Spinal cord (tissue), 10 donors: Measurements from ENCODE around the gene FGD6. TPM values are rescaled to one million over a fixed set of nuclear protein-coding genes. Genes with fewer than 3 reads are reported as not detected.
"Not testable (repeated sequence)": the region's sequence is repeated elsewhere in the genome, so short reads cannot be mapped to it uniquely, and the experiment has no call there.

Experiments used
- DNase-seq, 6 donors: peaks; one replicate each; pipeline versions ENCODE4 v3.0.0 to v3.0.0-alpha.2; 2013 to 2015; ENCODE audit warnings: low spot score in 6 of 6, low read depth in 4 of 6
- H3K27ac ChIP-seq: one replicate; pipeline ENCODE4 v1.5.1; 2013; ENCODE audit warnings: low read depth, low read length, control low read depth
- H3K27me3 ChIP-seq: one replicate; pipeline ENCODE4 v1.6.1; 2013; ENCODE audit warnings: low read length; ENCODE audit not compliant: control insufficient read depth, insufficient read depth
- H3K36me3 ChIP-seq: one replicate; pipeline ENCODE4 v1.6.1; 2013; ENCODE audit warnings: low read length; ENCODE audit not compliant: control insufficient read depth, insufficient read depth
- H3K4me1 ChIP-seq: one replicate; pipeline ENCODE4 v1.6.1; 2013; ENCODE audit warnings: low read length; ENCODE audit not compliant: control insufficient read depth, insufficient read depth
- H3K4me3 ChIP-seq: one replicate; pipeline ENCODE4 v1.5.1; 2013; ENCODE audit warnings: low read depth, low read length, control low read depth
- H3K9me3 ChIP-seq: one replicate; pipeline ENCODE4 v1.6.1; 2013; ENCODE audit warnings: low read length; ENCODE audit not compliant: control insufficient read depth, insufficient read depth
- WGBS: methylation state at CpG from one replicate; pipeline ENCODE4 v1.1.5; 2013; ENCODE audit warnings: missing lambda C conversion rate; ENCODE audit not compliant: insufficient coverage; 5-methylcytosine and 5-hydroxymethylcytosine counted together
- polyA plus RNA-seq, 2 donors: library from polyadenylated mRNA; unstranded; fragments of 120-200 nt; gene quantifications; one replicate each; pipeline ENCODE4 v1.2.1, GENCODE V29; 2013; ENCODE audit not compliant: insufficient read length in 2 of 2
- total RNA-seq, 2 donors: library from RNA; depleted of rRNA in 1 of 2; stranded (reverse); fragments of 120-200 nt in 1 of 2; fragments of >200 nt in 1 of 2; gene quantifications; one replicate each; pipeline versions ENCODE4 v1.2.3 to v1.2.4, GENCODE V29; 2013 to 2014
- donor health status: healthy.

Gene FGD6
- total and polyA plus RNA-seq, 4 donors: 6.1 to 42.9 (median 15.2) TPM

GRCh38 chr12:95143621-95144205, 73.6 kb downstream of the FGD6 start:
- H3K27ac ChIP-seq: no peak overlapping the region
- H3K4me3 ChIP-seq: no peak overlapping the region
- no peaks in the 10 kb centered on the region for H3K27me3 ChIP-seq
- WGBS: 19% methylated on average over 2 of the region's 3 CpGs
- H3K36me3 ChIP-seq: no peaks in the 10 kb centered on the region
- peak in 2 of 6 donors; percentile 30 to 50 for DNase-seq
- no peaks in the 10 kb centered on the region for H3K9me3 ChIP-seq
- no peaks in the 10 kb centered on the region for H3K4me1 ChIP-seq

- Histone ChIP-seq H3K9me3 (no peaks in the 10 kb centered on the region), H3K27ac (no peak overlapping the region), H3K4me3 (no peak overlapping the region), H3K4me1 (no peaks in the 10 kb centered on the region), H3K36me3 (no peaks in the 10 kb centered on the region), H3K27me3 (no peaks in the 10 kb centered on the region)
- WGBS: 89% methylated on average over 1 of the region's 2 CpGs
- no peak for DNase-seq
These were observed 74.7 kb downstream of the FGD6 start for GRCh38 chr12:95142431-95143151.

GRCh38 chr12:95141310-95141709, 76.0 kb downstream of the FGD6 start:
- no peak overlapping the region for H3K27ac ChIP-seq
- H3K4me1 ChIP-seq: no peaks in the 10 kb centered on the region
- DNase-seq: no peak
- WGBS: 91% methylated on average over 4 of the region's 4 CpGs
- H3K36me3 ChIP-seq: no peaks in the 10 kb centered on the region
- no peaks in the 10 kb centered on the region for H3K27me3 ChIP-seq
- no peak overlapping the region for H3K4me3 ChIP-seq
- H3K9me3 ChIP-seq: no peaks in the 10 kb centered on the region

DNA sequence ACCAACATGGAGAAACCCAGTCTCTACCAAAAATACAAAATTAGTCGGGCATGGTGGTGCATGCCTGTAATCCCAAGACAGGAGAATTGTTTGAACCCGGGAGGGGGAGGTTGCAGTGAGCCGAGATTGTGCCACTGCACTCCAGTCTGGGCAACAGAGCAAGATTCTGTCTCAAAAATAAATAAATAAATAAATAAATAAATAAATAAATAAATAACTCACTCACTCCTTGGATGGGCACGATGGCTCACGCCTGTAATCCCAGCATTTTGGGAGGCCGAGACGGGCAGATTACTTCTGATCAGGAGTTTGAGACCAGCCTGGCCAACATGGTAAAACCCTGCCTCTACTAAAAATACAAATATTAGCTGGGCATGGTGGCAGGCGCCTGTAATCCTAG, 79.2 kb downstream of the FGD6 start:
- H3K27ac ChIP-seq, H3K9me3 ChIP-seq, H3K27me3 ChIP-seq, H3K36me3 ChIP-seq, H3K4me3 ChIP-seq, DNase-seq, H3K4me1 ChIP-seq: not testable (repeated sequence)
- WGBS: 100% methylated on average over 2 of the region's 8 CpGs

DNA sequence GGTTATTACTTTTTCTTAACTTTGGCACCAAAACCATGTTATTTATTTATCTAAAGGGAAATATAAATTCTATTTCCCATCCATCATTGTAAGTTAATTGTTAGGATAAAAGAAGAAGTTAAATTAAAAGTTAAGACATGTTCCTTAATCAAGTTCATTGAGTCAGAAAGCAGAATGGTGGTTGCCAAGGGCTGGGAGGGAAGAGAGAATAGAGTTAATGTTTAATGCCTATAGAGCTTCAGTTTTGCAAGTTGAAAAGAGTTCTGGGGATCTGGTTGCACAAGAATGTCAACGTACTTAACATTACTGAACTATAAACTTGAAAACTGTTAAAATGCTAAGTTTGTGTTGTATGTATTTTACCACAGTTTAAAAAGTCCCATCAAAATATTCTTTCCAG, 80.7 kb downstream of the FGD6 start:
- no peak for DNase-seq
- H3K4me1 ChIP-seq: no peaks in the 10 kb centered on the region
- no peak overlapping the region for H3K27ac ChIP-seq
- H3K4me3 ChIP-seq: no peak overlapping the region
- H3K9me3 ChIP-seq: no peaks in the 10 kb centered on the region
- H3K36me3 ChIP-seq: no peaks in the 10 kb centered on the region
- no CpG with 5 or more reads among the region's 1 CpG for WGBS
- H3K27me3 ChIP-seq: no peaks in the 10 kb centered on the region

GRCh38 chr12:95134085-95134484, 83.2 kb downstream of the FGD6 start:
- WGBS: 100% methylated on average over 4 of the region's 6 CpGs
- Histone ChIP-seq H3K4me1 (no peaks in the 10 kb centered on the region), H3K9me3 (no peaks in the 10 kb centered on the region), H3K4me3 (no peak overlapping the region), H3K27me3 (no peaks in the 10 kb centered on the region), H3K27ac (no peak overlapping the region), H3K36me3 (no peaks in the 10 kb centered on the region)
- no peak for DNase-seq

DNA sequence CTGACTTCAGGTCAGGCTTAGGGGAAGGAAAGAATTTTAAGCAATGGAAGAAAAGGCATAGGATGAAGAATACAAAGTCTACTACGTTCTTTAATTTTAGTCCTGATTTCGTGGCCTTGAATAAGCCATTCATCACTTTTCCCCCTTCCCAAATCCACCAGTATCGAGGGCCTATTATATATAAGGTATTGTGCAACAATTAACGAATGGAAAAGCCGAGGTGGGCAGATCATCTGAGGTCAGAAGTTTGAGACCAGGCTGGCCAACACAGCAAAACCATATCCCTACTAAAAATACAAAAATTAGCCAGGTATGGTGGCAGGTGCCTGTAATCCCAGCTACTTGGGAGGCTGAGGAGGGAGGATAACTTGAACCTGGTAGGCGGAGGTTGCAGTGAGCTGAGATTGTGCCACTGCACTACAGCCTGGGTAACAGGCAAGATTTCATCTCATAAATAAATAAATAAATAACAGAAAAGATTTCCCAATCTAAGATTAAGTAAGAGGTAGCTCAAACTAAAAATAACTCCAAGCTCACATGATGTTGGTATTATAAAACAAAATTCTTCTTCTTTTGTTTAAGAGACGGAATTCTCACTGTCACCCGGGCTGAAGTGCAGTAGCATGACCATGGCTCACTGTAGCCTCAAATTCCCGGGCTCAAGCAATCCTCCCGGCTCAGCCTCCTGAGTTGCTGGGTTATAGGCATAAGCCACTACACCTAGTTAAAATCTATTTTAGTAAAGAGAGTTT, 85.5 kb downstream of the FGD6 start:
- Histone ChIP-seq H3K27me3 (no peaks in the 10 kb centered on the region), H3K27ac (no peak overlapping the region), H3K4me1 (no peaks in the 10 kb centered on the region), H3K9me3 (no peaks in the 10 kb centered on the region), H3K4me3 (no peak overlapping the region), H3K36me3 (no peaks in the 10 kb centered on the region)
- WGBS: no CpG with 5 or more reads among the region's 10 CpGs
- no peak for DNase-seq

- 67% methylated on average over 1 of the region's 1 CpG for WGBS
- DNase-seq: no peak
- Histone ChIP-seq H3K27me3 (no peaks in the 10 kb centered on the region), H3K4me3 (no peak overlapping the region), H3K9me3 (no peaks in the 10 kb centered on the region), H3K27ac (no peak overlapping the region), H3K4me1 (no peaks in the 10 kb centered on the region), H3K36me3 (no peaks in the 10 kb centered on the region)
These were observed 87.2 kb downstream of the FGD6 start for GRCh38 chr12:95130096-95130495.

GRCh38 chr12:95129115-95129514, 88.2 kb downstream of the FGD6 start:
- 83% methylated on average over 1 of the region's 2 CpGs for WGBS
- Histone ChIP-seq H3K36me3 (no peaks in the 10 kb centered on the region), H3K27ac (no peak overlapping the region), H3K27me3 (no peaks in the 10 kb centered on the region), H3K4me1 (no peaks in the 10 kb centered on the region), H3K4me3 (no peak overlapping the region), H3K9me3 (no peaks in the 10 kb centered on the region)
- no peak for DNase-seq
